ENCODE data around the gene VPS51. TPM values are rescaled to one million over a fixed set of nuclear protein-coding genes. Genes with fewer than 3 reads are reported as not detected.

Gene VPS51
- total and polyA plus RNA-seq, 9 of the 15 experiments (the other 6 are each of a cell fraction or from before 2014, with no cell fraction given) = 1.8 to 143 (median 46.8) TPM

DNA sequence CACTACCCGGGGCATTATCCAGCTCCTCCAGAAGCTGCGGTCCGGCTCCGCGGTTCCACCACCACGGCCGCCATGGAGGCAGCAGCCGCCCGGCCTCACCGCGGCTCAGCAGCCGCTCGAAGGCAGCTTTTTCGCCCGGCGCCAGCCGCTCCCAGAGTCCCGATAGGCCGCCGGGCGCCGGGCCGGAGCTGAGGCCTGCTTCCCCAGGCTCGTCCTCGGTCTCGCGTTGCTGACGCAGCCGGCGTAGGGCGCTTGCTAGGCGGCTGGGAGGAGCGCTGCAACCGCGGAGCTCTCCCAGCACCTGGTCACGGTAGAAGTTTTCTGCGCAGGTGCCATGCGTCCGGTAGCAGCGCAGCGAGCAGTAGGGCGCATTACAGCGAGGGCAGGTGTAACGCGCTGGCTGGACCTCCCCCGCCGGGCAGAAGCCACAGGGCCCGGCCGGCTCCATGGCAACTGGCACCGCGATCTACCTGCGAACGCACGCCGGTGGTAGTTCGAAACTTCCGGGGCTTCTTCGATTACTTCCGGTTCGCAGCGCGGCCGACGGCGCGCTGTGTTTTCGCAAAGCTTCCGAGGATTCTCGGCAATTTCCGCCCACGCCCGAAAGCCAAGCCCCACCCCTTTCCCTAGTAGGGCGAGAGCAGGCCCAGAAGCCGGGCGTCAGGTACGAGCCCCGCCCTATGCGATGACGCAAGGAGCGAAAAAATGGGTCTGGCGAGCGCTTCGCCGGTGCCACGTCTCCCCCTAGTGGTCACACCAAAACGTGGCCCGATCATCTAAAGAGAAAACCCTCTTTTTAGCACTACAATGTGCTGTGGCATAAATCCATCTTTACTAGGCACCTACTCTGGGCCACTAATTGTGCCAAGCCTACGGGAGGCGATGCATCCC is 21.4 kb downstream of the VPS51 start, which contains the start of gene ZNHIT2 (continued):
- TF ChIP-seq, protein P1, sequence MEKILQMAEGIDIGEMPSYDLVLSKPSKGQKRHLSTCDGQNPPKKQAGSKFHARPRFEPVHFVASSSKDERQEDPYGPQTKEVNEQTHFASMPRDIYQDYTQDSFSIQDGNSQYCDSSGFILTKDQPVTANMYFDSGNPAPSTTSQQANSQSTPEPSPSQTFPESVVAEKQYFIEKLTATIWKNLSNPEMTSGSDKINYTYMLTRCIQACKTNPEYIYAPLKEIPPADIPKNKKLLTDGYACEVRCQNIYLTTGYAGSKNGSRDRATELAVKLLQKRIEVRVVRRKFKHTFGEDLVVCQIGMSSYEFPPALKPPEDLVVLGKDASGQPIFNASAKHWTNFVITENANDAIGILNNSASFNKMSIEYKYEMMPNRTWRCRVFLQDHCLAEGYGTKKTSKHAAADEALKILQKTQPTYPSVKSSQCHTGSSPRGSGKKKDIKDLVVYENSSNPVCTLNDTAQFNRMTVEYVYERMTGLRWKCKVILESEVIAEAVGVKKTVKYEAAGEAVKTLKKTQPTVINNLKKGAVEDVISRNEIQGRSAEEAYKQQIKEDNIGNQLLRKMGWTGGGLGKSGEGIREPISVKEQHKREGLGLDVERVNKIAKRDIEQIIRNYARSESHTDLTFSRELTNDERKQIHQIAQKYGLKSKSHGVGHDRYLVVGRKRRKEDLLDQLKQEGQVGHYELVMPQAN (IDR thresholded peaks at IDR 0.05; ENCODE audit: borderline replicate concordance) = peak; percentile 98
- peak; percentile 92 for TF ChIP-seq POLR2A (conservative IDR thresholded peaks at IDR 0.05)
- TF ChIP-seq TGIF2 (CRISPR knock-in tag; IDR thresholded peaks at IDR 0.05) = peak; percentile 67; the same call in 1 of the 2 replicates
- peak; percentile 74; the same call in 1 of the 2 replicates for TF ChIP-seq STAG1 (CRISPR knock-in tag; IDR thresholded peaks at IDR 0.05; ENCODE audit: borderline replicate concordance)
- TF ChIP-seq ZNF695 (CRISPR knock-in tag; IDR thresholded peaks at IDR 0.05) = no peak; the same call in 1 of the 2 replicates
- TF ChIP-seq DNMT1 (IDR thresholded peaks at IDR 0.05) = peak; percentile 77; the same call in 1 of the 2 replicates
- no peak; the same call in 1 of the 2 replicates for TF ChIP-seq MTA3 (IDR thresholded peaks at IDR 0.05; ENCODE audit: borderline replicate concordance)
- no peak for TF ChIP-seq FOXA3 (CRISPR knock-in tag; conservative IDR thresholded peaks at IDR 0.05 in 1 of 2, IDR thresholded peaks at IDR 0.05 in 1 of 2)
- no peak for TF ChIP-seq HSF4 (CRISPR knock-in tag; IDR thresholded peaks at IDR 0.05; ENCODE audit: borderline replicate concordance)
- no peak for TF ChIP-seq FOXA1 (IDR thresholded peaks at IDR 0.05; ENCODE audit: borderline replicate concordance)
- no peak for TF ChIP-seq NCOA1 (IDR thresholded peaks at IDR 0.05; ENCODE audit: low read depth)
- 0 out of 2 replicates have a peak, but pooled peaks have one; percentile 52 for TF ChIP-seq SOX6 (IDR thresholded peaks at IDR 0.05)
- no peak for TF ChIP-seq ZNF444 (CRISPR knock-in tag; IDR thresholded peaks at IDR 0.05)
- no peak for TF ChIP-seq NFRKB (IDR thresholded peaks at IDR 0.05; ENCODE audit: low read depth)
- no peak for TF ChIP-seq SMARCB1 (IDR thresholded peaks at IDR 0.05; ENCODE audit: insufficient read length, low read depth)
- TF ChIP-seq MTF1 (CRISPR knock-in tag; IDR thresholded peaks at IDR 0.05; ENCODE audit: borderline replicate concordance) = no peak
- TF ChIP-seq, protein P2, sequence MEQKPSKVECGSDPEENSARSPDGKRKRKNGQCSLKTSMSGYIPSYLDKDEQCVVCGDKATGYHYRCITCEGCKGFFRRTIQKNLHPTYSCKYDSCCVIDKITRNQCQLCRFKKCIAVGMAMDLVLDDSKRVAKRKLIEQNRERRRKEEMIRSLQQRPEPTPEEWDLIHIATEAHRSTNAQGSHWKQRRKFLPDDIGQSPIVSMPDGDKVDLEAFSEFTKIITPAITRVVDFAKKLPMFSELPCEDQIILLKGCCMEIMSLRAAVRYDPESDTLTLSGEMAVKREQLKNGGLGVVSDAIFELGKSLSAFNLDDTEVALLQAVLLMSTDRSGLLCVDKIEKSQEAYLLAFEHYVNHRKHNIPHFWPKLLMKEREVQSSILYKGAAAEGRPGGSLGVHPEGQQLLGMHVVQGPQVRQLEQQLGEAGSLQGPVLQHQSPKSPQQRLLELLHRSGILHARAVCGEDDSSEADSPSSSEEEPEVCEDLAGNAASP (IDR thresholded peaks at IDR 0.05) = no peak
- no peak for TF ChIP-seq ZNF3 (CRISPR knock-in tag; IDR thresholded peaks at IDR 0.05)
- peak; percentile 58 for TF ChIP-seq HNRNPLL (IDR thresholded peaks at IDR 0.05; ENCODE audit: low read depth, low read length, poor library complexity, severe bottlenecking)
- TF ChIP-seq, protein P3, sequence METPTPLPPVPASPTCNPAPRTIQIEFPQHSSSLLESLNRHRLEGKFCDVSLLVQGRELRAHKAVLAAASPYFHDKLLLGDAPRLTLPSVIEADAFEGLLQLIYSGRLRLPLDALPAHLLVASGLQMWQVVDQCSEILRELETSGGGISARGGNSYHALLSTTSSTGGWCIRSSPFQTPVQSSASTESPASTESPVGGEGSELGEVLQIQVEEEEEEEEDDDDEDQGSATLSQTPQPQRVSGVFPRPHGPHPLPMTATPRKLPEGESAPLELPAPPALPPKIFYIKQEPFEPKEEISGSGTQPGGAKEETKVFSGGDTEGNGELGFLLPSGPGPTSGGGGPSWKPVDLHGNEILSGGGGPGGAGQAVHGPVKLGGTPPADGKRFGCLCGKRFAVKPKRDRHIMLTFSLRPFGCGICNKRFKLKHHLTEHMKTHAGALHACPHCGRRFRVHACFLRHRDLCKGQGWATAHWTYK (CRISPR knock-in tag; IDR thresholded peaks at IDR 0.05) = peak; percentile 70
- TF ChIP-seq PTTG1 (tag; IDR thresholded peaks at IDR 0.05; ENCODE audit: low read depth) = no peak
- no peak for TF ChIP-seq SRSF3 (IDR thresholded peaks at IDR 0.05; ENCODE audit: insufficient read depth, low read length)

All from K562 (cell line).